Amniotic stem cell (primary cell): Measurements from ENCODE around the gene TCF7L1.
"Not testable (repeated sequence)": the region's sequence is repeated elsewhere in the genome, so short reads cannot be mapped to it uniquely, and the experiment has no call there.

ENCODE experiments used
- DNase-seq: peaks from one replicate; lab custom pipeline; 2025; lab: John Stamatoyannopoulos, UW

The TCF7L1 gene

DNA sequence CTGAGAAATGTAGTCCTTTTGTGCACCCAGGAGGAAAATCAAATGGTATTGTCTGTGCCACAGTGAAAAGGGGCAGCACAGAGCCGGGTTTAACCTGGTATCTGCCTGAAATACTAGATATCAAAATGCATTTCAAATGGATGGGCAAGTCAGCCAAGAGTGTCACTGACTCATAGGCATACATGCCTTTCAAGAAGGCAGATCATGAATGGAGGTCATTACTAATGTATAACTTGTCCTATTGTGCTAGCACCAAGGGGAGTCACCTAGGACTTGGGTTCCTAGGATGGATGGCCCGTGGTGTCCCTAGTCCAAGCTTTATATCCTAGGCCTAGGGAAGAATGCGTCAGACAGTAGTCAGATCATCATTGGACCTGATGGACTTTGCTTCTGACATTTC is 49.9 kb downstream of the TCF7L1 start:
- no peak for DNase-seq

DNA sequence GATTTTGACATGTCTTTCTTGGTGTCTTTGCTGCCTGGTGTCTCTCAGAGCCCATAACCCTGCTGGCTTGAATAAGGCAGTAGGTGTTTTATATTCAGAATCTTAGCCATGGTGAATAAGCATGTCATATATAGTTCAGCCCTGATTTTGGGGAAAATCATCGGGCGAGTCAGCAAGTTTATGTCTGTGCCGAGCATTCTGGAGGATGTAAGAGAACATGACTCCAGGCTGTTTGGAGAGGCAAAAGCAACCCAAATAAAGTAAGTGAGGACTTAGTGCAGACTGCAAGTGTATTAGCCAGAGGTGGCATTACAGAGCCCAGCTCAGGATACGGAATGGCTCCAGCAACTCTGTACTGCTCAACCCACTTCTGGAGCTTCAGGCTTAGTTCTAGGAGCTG is 50.3 kb downstream of the TCF7L1 start:
- no peak for DNase-seq

DNA sequence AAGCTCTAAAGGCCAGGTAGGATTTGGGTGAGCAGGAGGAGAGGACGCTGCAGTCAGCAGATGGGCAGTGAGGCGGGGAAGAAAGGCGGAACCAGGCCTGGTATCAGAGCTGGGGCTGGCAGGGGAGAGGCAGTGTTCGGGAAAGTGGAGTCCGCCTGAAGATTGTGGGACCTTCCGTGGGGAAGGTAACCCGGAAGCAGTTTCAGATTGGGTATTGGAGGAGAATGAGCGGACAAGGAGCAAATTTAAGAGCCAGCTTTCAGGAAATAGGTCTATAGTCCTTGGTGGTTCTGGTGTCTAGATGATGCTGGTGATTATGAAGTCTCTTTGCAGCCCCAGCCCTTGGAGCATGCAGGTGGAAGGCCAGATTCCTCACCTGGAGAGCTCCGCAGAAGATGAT is 51.0 kb downstream of the TCF7L1 start:
- no peak for DNase-seq

DNA sequence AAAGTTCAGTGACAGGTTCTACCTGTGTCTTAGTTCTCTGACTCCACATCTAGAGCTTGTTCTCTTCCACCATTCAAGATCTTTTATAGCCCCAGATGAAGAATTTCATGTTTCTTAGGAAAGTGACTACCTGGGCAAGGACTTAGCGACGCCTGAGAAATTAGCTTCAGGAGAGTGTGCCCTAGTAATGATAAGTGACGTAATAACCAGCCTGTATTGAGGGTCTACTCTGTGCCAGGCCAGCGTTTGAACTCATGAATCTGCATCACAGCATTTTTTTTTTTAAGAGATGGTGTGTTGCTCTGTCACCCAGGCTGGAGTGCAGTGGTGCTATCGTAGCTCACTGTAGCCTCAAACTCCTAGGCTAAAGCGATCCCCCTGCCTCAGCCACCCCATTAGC is 51.8 kb downstream of the TCF7L1 start:
- no peak for DNase-seq

DNA sequence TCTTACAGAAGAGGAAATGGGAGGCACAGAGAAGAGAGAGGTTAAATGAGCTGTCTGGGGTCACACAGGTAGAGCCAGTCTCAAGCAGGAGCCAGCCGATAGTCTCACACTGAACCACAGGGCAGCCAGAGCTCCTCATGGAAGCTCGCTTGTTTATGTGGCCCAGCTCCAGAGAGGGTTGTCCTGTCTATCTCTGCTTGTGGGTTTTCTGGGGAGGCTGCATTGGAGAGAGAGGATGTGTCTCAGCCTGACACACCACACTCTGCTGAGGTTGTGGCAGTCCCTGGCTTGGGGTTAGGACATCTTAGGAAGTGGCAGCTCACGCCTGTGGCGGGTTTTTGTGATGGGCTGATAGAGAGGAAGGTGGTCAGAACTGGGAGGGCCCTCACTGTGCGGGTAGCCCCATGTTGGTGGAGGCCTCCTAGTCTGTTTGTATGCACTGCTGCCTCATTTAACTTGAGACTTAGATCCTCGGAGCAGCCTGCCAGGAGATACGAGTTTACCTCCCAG is 52.3 kb downstream of the TCF7L1 start:
- no peak for DNase-seq

DNA sequence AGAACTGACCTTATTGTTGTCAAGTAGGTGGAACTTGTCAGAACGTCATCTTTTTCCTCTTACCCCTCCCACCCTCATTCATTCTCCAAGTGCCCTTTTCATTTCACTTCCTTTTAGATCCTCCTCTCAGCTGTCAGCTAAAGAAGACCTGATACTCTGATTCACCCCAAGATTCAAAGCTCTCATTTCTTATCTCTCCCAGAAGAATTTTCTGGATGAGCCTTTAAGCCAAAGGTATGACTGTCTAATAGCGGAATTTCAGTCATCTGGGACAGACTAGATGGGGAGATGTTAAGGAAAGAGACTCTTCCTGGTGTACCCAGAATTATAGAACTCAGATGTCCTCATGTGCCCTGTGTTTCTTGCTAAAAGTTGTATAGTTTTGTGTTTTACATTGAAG is 53.9 kb downstream of the TCF7L1 start:
- DNase-seq: no peak

DNA sequence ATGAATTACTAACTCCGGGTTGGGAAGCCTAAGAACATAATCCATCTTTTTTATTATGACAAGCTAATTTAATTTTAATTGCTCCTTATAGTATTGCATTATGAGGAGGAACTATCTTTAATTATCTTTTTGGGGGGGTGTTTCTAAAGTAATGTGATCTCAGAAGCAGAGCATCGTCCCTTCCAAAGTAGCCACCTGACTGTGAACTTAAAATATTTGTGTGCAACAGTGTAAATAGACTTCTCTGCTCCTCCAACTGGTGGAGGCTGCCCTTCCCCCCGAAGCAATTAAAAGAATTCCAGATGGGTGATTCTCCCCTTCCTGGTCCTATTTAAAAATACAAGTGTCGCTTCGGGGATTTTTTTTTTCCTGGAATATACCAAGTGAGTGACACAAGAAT is 55.7 kb downstream of the TCF7L1 start:
- DNase-seq: no peak

DNA sequence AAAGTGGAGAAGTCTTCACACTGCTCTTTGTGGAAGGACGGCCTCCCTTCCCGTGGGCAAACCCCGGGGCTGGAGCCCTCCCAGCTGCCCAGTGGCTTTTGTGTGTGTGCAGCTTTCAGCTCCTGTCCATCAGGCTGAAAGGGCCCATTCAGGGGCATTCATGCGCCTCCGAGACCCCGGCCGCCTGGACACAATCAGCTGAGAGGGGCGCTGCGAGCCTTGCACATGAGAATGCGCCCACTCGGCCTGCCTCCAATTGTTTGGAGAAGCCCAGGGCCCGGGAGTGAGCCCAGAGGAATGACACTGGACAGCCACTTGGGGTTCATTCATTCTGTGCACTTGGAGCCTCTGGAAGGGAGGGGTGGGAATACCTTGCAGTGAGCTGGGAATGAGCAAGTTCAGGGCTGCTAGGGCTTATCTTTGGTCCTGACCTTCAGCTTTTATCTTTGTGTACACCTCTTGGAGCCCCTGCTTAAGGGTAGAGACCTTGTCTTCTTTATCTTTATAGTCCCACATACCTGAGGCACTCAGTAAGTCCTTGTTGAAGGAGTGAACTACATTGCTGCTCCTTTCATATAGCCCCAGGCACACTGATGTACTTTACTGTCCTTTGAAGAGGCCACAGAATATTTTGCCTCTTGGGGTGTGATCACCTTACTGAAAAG is 56.5 kb downstream of the TCF7L1 start:
- DNase-seq: no peak

DNA sequence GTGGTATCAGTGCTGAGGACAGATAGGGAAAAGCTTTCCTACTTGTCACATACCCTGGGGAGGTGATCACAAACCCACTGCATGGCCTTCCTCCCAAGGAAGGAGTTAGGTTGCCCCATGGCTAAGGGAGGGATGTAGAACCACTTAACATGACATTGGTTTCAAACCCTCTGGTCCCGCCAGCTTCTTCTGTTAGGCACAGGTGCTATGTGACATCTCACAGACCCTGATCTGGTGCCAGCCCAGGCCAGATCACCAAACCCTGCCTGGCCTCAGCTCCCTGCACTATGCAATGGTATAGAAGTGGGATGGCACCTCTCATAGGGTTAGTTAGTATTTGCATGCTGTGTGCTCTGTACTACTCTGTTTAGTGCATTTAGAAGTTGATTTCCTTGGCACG is 58.0 kb downstream of the TCF7L1 start:
- no peak for DNase-seq

DNA sequence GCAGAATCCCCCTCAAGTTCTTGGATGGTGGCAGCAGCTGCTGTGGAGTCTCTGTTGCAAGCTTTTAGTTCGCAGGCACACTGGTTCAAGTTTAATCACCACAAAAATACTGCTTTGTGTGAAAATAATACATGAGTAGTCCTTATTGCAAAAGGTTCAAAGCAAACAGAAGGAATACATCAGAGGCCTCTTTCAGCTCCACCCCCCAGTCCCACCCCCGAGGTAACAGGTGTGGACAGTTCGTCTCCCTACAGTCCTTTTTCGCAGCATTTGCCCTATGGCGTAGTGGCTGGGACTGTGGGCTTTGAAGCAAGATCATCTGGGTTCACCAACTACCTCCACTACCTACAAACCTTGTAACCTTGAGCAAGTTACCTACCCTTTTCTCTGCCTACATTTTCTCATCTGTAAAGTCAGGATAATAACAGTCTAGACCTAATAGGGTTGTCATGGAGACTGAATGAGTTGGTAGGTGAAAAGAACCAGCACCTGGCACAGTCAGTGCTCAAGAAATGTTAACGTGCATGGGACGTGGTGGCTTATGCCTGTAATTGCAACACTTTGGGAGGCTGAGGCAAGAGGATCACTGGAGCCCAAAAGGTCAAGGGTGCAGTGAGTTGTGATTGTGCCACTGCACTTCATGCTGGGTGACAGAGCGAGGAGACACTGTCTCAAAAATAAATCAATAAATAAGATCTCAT is 61.7 kb downstream of the TCF7L1 start:
- no peak for DNase-seq

DNA sequence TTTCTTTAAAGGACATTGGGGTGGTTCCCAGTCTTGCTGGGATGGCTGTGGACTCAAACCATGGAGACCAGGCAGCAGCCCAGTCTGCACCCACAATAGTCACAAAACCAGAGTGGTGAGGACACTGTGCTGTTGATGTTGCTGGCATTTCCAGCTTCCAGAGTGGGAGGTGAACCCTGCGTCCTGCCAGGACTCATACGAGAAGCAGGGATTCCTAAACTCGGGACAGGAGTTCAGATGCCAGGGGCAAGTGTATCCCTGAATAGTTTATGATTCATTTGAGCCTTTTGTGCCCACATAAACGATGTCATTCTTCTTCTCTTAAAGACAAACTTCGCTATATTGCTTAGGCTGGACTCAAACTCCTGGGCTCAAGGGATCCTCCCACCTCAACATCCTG is 62.8 kb downstream of the TCF7L1 start:
- DNase-seq: no peak

DNA sequence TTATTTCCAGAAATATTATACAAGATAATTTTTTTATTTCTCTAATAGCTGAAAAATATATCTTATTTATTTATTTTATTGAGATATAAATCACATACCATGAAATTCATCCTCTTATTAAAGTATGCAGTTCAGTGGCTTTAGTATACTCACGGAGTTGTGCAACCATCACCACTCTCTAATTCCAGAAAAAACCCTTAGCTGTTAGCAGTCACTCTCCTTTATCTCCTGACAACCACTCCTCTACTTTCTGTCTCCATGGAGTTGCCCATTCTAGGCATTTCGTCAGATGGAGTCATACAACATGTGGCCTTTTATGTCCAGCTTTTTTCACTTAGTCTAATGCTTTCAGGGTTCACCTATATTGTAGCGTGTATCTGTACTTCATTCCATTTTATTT is 66.5 kb downstream of the TCF7L1 start:
- no peak for DNase-seq

DNA sequence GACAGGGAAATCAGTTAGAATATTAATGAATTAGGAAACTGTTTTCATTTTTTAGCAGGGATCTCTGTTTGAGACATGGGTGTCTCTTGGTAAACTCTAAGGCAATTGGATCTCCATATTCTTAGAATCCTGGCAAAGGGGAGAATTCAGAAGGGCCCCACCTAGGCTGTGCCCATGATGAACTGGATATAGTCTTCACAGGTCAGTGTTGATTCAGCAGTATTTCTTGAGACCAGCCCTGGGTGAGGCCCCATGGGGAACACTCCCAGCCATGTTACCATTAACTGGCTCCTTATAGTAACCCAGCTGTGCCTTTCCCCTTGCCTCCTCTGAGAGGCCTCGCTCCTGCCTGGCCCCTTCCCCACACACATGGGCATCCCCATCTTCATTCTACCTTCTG is 76.7 kb downstream of the TCF7L1 start:
- DNase-seq: no peak

DNA sequence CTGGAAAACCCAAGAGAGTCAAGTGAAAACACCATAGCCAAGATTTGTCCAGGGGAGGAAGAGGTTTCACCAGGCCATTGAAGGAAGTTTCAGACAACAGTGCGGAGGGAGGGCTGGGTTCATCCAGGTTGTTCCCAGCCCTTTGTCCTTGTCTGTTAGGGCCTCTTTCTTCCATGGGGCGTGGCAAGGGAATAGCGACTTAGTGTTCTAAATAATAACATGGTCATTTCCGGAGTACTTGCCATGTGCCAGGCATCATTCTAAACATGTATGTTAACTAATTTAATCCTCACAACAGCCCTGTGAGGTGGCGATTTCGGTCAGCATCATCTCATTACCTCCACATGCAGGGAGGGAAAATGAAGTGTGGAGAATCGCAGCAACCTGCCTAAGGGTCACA is 77.3 kb downstream of the TCF7L1 start:
- DNase-seq: no peak

DNA sequence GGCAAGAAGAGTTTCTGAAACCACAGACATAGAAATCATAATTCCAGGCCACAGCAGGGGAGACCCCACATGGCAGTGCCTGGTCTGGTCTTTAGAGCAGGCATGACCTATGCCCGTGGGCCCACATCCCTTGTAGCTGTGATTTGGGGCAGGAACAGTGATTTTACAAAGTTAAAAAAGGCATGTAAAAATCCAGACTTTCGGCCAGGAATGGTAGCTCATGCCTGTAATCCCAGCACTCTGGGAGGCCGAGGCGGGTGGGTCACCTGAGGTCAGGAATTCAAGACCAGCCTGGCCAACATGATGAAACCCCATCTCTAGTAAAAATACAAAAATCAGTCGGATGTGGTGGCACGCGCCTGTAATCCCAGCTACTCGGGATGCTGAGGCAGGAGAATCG is 78.4 kb downstream of the TCF7L1 start:
- not testable (repeated sequence) for DNase-seq

DNA sequence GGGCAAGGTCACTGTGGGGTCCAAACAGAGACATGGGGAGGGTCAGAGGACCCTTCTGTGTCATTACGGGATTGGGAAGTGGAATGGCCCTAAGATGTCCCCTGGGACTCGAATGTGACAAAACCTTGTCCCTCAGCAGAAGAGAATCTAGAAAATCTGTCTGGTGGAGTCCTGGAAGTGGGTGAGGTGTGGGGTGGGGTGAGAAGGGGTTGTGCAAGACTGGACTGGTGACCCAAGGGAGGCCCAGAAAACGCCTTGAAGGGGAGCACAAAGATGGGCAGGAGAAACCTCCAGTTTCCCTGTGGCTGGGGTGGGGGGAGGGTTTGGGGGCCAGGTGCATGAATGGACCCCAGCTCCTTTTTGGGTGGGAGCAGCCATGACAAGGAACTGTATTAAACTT is 79.6 kb downstream of the TCF7L1 start:
- no peak for DNase-seq

DNA sequence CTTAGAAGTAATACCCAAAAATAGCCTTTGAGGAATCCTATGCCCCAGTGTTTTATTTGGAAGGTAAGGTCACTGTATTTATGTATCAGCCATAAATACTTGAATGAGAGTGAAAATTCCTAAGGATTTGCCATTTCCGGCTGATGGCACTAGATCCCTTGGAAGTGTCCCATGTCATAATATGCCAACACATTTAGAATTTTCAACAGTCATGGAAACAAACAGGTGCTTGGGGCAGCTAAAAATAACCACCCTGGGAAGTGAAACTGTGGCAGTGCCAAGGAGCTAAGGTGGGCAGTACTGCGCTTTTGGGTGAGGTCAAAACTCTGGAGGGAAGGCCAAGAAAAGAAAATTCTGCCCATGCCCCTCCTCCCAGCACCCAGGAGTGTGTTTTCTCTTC is 80.2 kb downstream of the TCF7L1 start:
- DNase-seq: no peak

DNA sequence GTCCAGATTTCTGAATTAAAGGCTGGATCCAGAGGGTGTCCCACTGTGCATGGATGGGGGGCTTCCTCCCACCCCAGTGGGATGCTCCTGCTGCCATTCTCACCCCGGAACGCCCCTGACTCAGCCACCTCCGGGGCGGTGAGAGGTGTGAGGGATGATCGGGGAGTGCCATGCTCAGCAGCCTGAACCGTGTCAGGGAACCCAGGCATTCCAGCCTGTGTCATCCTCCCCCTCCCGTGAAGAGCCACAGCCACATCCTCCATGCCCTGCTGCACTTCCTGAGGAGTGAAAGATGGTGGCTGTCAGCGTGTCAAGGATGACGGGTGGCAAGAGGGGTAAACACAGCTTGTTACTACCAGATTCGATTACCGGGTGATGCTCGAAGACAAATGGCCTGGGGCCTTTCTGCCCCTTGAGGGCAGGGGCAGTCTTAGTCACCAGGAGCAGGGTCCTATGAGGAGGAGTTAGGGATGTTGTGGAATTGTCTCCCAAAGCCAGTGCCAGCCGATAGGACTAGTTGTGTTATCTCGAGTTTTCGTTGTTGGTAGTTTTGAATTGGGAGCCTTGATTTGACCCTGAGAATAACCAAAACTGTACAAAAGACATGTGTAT is 80.8 kb downstream of the TCF7L1 start:
- no peak for DNase-seq

DNA sequence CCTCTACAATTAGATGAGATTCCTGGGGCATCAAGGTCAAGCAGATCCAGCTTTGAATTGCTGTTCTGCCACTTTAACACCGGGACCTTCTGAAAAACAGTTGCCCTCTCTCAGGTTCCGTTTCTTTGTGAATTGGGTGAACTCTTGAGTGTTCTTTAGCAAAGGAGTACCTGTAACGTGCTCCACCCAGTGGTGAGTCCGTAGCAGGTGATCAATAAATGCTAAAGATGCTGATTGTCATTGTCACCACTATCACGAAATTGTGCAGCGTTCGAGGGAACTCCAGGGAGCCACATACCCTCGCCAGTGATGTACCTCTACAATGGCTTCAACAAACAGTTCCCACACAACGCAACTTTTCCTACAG is 81.9 kb downstream of the TCF7L1 start:
- DNase-seq: no peak

DNA sequence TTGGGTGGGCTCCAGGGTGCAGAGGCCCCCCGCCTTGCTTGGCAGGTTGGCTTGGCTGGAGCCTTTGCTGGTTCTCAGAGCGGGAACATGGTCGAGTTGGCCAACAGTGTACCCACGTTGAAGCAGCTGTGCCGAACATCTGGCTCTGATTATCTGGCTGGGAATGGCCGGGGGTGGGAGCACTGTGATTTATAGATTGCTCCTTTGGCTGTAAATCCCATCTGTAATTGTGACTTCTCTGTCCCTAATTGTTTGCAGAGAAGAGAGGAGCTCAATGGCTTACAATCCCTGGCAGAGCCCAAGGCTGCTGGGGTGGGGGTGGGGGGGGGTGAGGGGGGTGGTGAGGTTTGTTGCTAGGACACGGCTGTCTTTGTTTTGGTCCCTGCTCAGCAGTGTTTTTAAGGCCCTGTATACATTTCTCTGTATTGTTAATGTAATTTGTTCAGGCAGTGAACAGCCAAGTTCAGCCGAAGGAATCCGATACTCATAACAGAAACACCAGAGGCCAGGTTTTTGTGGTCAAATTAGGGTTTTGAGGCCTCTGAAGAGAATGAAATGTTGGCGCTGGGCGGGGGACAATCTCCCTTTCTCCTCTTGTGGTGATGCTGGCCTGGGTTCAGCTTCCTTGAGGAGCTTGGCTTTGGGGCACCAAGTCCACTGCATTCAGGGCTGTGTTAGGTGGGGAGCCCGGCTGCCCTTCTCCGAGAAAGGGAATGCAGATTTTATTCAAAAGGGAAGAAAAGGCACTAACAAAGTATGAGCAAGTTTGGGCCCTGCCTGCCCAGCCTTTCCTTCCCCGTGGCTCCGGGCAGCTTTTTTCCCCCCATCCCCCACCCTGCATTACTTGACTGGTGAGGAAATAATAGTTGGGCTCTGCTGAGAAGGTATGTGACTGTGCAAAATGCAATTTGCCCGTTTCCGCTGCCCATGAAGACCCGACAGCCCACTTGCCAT is 82.5 kb downstream of the TCF7L1 start:
- DNase-seq: peak; percentile 53

DNA sequence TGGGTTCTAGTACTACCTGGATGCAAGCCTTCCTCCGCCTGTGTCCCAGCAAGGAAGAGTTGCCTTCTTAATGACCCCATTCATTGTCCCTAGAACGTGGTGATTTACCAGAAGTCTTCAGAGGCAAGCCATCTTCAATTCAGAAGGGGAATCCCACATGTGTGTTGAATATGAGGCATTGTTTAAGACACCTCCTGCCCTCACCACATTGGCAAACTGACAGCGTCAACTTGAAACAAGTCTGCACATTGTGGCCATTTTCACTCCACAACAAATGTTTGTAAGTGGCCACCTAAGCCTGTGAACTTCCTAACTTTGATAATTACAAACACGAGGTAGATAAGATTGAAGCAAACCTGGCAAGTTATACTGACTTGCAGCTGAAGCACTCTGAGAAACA is 83.7 kb downstream of the TCF7L1 start:
- DNase-seq: no peak

DNA sequence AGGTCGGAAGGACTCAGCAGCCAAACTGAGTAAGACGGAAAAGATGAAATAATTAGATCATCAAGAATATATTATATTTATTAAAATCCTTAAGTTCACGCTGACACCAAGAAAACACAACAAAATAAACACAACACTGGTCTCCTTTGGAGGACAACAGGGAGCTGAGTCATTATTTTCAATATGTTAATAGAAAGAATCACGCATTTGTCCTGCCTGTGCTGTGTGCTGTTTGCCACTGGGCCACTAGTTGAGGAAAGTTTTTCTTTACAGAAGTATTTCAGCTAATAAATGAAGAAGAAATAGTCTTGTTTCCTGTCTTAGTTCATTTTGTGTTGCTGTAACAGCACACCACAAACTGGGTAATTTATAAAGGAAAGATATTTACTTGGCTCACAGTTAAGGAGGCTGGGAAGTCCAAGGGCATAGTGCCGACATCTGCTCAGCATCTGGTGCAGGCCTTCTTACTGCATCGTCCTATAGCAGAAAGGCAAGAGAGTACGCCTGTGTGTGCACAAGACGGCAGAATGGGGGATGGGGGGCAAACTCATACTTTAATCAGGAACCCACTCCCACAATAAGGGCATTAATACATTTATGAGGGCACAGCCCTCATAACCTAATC is 88.0 kb downstream of the TCF7L1 start:
- no peak for DNase-seq
